Measurements from ENCODE around the gene PPP1R15B.

The PPP1R15B gene

GRCh38 chr1:204368996-204369726, 42.5 kb downstream of the PPP1R15B start:
- H3K4me3 ChIP-seq (ENCODE audit: low read depth, low read length), result no peak overlapping the region

GRCh38 chr1:204367956-204368355, 43.7 kb downstream of the PPP1R15B start:
- no peak overlapping the region for H3K4me3 ChIP-seq (ENCODE audit: low read depth, low read length)

- no peak overlapping the region for H3K4me3 ChIP-seq (ENCODE audit: low read depth, low read length)
Observed at GRCh38 chr1:204367193-204367858, 44.3 kb downstream of the PPP1R15B start.

- no peak overlapping the region for H3K4me3 ChIP-seq (ENCODE audit: low read depth, low read length)
Observed at GRCh38 chr1:204366759-204367158, 44.9 kb downstream of the PPP1R15B start.

GRCh38 chr1:204363335-204364114, 48.1 kb downstream of the PPP1R15B start:
- no peak overlapping the region for H3K4me3 ChIP-seq (ENCODE audit: low read depth, low read length)

- H3K4me3 ChIP-seq (ENCODE audit: low read depth, low read length), result no peak overlapping the region
Observed at GRCh38 chr1:204362984-204363334, 48.7 kb downstream of the PPP1R15B start.

GRCh38 chr1:204361781-204362180, 49.8 kb downstream of the PPP1R15B start:
- no peak overlapping the region for H3K4me3 ChIP-seq (ENCODE audit: low read depth, low read length)

- H3K4me3 ChIP-seq (ENCODE audit: low read depth, low read length), result no peak overlapping the region
Observed at GRCh38 chr1:204361341-204361771, 50.3 kb downstream of the PPP1R15B start.

GRCh38 chr1:204360314-204360713, 51.3 kb downstream of the PPP1R15B start:
- no peak overlapping the region for H3K4me3 ChIP-seq (ENCODE audit: low read depth, low read length)

- H3K4me3 ChIP-seq (ENCODE audit: low read depth, low read length), result no peak within 1 kb of the TSS
Observed at GRCh38 chr1:204359474-204360255, 52.0 kb downstream of the PPP1R15B start, which contains the start of gene PLEKHA6. Gene PLEKHA6, minus strand, starts transcription at chr1:204359929. Its CDS starts 86,202 bp downstream, at chr1:204273727.

- no peak overlapping the region for H3K4me3 ChIP-seq (ENCODE audit: low read depth, low read length)
Observed at GRCh38 chr1:204359131-204359473, 52.5 kb downstream of the PPP1R15B start.

- H3K4me3 ChIP-seq (ENCODE audit: low read depth, low read length), result no peak overlapping the region
Observed at GRCh38 chr1:204358605-204359004, 53.0 kb downstream of the PPP1R15B start.

- H3K4me3 ChIP-seq (ENCODE audit: low read depth, low read length), result no peak overlapping the region
Observed at GRCh38 chr1:204357551-204358490, 53.8 kb downstream of the PPP1R15B start.

GRCh38 chr1:204356997-204357396, 54.6 kb downstream of the PPP1R15B start:
- no peak overlapping the region for H3K4me3 ChIP-seq (ENCODE audit: low read depth, low read length)

- H3K4me3 ChIP-seq (ENCODE audit: low read depth, low read length), result no peak overlapping the region
Observed at GRCh38 chr1:204355913-204356312, 55.7 kb downstream of the PPP1R15B start.

GRCh38 chr1:204354579-204354978, 57.0 kb downstream of the PPP1R15B start:
- H3K4me3 ChIP-seq (ENCODE audit: low read depth, low read length), result no peak overlapping the region
